ENCODE results near the gene RRP1B. TPM values are rescaled to one million over a fixed set of nuclear protein-coding genes. Genes with fewer than 3 reads are reported as not detected.

The RRP1B gene
- total and polyA plus RNA-seq, 2 of the 13 experiments (the other 11 are each of a cell fraction or from before 2014, with no cell fraction given), result 16.3 to 46.2 TPM

GRCh38 chr21:43611598-43612369 is 47.6 kb upstream of the RRP1B start (continued):
- TF ChIP-seq ZGPAT (CRISPR knock-in tag; IDR thresholded peaks at IDR 0.05) (peak; percentile 35; the same call in 1 of the 2 replicates), ZBTB25 (CRISPR knock-in tag; IDR thresholded peaks at IDR 0.05) (0 out of 2 replicates have a peak, but pooled peaks have one; percentile 50), MED1 (CRISPR knock-in tag; IDR thresholded peaks at IDR 0.05) (peak; percentile 38; the same call in 1 of the 2 replicates), THRA (CRISPR knock-in tag; IDR thresholded peaks at IDR 0.05; ENCODE audit: borderline replicate concordance) (peak; percentile 40; the same call in 1 of the 2 replicates), DNMT1 (CRISPR knock-in tag; IDR thresholded peaks at IDR 0.05) (no peak), ARID3A (IDR thresholded peaks at IDR 0.05; ENCODE audit: low read depth, low read length) (0 out of 2 replicates have a peak, but pooled peaks have one; percentile 15), ZSCAN9 (CRISPR knock-in tag; IDR thresholded peaks at IDR 0.05; ENCODE audit: borderline replicate concordance) (0 out of 2 replicates have a peak, but pooled peaks have one; percentile 33), KDM2A (CRISPR knock-in tag; IDR thresholded peaks at IDR 0.05; ENCODE audit: borderline replicate concordance, low read depth) (0 out of 2 replicates have a peak, but pooled peaks have one; percentile 29), SSRP1 (CRISPR knock-in tag; IDR thresholded peaks at IDR 0.05) (no peak), ZSCAN30 (CRISPR knock-in tag; IDR thresholded peaks at IDR 0.05) (no peak), TFE3 (CRISPR knock-in tag; IDR thresholded peaks at IDR 0.05) (0 out of 2 replicates have a peak, but pooled peaks have one; percentile 27), KAT8 (CRISPR knock-in tag; IDR thresholded peaks at IDR 0.05) (peak; percentile 20; the same call in 1 of the 2 replicates), CTCF (CRISPR knock-in tag; IDR thresholded peaks at IDR 0.05) (peak; percentile 86), ZMYM4 (CRISPR knock-in tag; IDR thresholded peaks at IDR 0.05) (peak; percentile 67; the same call in 1 of the 2 replicates), MYPOP (CRISPR knock-in tag; IDR thresholded peaks at IDR 0.05) (0 out of 2 replicates have a peak, but pooled peaks have one; percentile 24), ELF3 (CRISPR knock-in tag; IDR thresholded peaks at IDR 0.05) (0 out of 2 replicates have a peak, but pooled peaks have one; percentile 23)
